Mesendoderm (in vitro differentiated cells): ENCODE data around the gene CAMTA1.

Source experiments
- DNase-seq: peaks from one replicate; pipeline ENCODE4 v3.0.0; 2013
- H2AK5ac ChIP-seq: 2 replicates; pipeline ENCODE4 v1.6.1; 2013; ENCODE audit warnings: low read length, inconsistent platforms
- H2BK120ac ChIP-seq: 2 replicates; pipeline ENCODE4 v1.6.1; 2013; ENCODE audit warnings: low read depth, mild to moderate bottlenecking, low read length, moderate library complexity, mixed read lengths
- H2BK15ac ChIP-seq: replicated peaks from 2 replicates; pipeline ENCODE4 v1.6.1; 2013; ENCODE audit warnings: low read depth, mild to moderate bottlenecking, moderate library complexity
- H2BK5ac ChIP-seq: 2 replicates; pipeline ENCODE4 v1.6.1; 2013; ENCODE audit warnings: low read length, inconsistent platforms
- H3K18ac ChIP-seq: 2 replicates; pipeline ENCODE4 v1.6.1; 2013; ENCODE audit warnings: mild to moderate bottlenecking, low read length, mixed read lengths
- H3K23ac ChIP-seq: one replicate; pipeline ENCODE4 v1.6.1; 2013; ENCODE audit warnings: low read length
- H3K27ac ChIP-seq: 2 replicates; pipeline ENCODE4 v1.5.1; 2013; ENCODE audit warnings: low read depth, mild to moderate bottlenecking, inconsistent platforms, low read length, moderate library complexity
- H3K27me3 ChIP-seq: 2 replicates; pipeline ENCODE4 v1.6.1; 2013; ENCODE audit warnings: low read length, control low read depth, mild to moderate bottlenecking, inconsistent platforms; ENCODE audit not compliant: insufficient read depth, poor library complexity
- H3K36me3 ChIP-seq: 2 replicates; pipeline ENCODE4 v1.6.1; 2013; ENCODE audit warnings: low read length, inconsistent platforms; ENCODE audit not compliant: control insufficient read depth, insufficient read depth
- H3K4ac ChIP-seq: one replicate; pipeline ENCODE4 v1.6.1; 2013; ENCODE audit warnings: low read depth, mild to moderate bottlenecking, low read length, moderate library complexity
- H3K4me1 ChIP-seq: 2 replicates; pipeline ENCODE4 v1.6.1; 2013; ENCODE audit warnings: low read depth, low read length, inconsistent platforms; ENCODE audit not compliant: control insufficient read depth
- H3K4me2 ChIP-seq: 2 replicates; pipeline ENCODE4 v1.6.1; 2013; ENCODE audit warnings: low read length
- H3K4me3 ChIP-seq: 2 replicates; pipeline ENCODE4 v1.5.1; 2013; ENCODE audit warnings: mild to moderate bottlenecking, low read length
- H3K56ac ChIP-seq: one replicate; pipeline ENCODE4 v1.6.1; 2013; ENCODE audit warnings: low read length
- H3K79me1 ChIP-seq: 2 replicates; pipeline ENCODE4 v1.6.1; 2013; ENCODE audit warnings: low read length, inconsistent platforms
- H3K79me2 ChIP-seq: 2 replicates; pipeline ENCODE4 v1.6.1; 2013; ENCODE audit warnings: mild to moderate bottlenecking, low read length; ENCODE audit not compliant: control insufficient read depth, insufficient read depth
- H3K9ac ChIP-seq: 2 replicates; pipeline ENCODE4 v1.6.1; 2013; ENCODE audit warnings: low read length, inconsistent platforms
- H4K5ac ChIP-seq: one replicate; pipeline ENCODE4 v1.6.1; 2013; ENCODE audit warnings: low read length
- H4K8ac ChIP-seq: one replicate; pipeline ENCODE4 v1.6.1; 2013; ENCODE audit warnings: low read depth, mild to moderate bottlenecking, control low read depth, low read length, moderate library complexity
- WGBS: extraction: QIAGEN DNeasy Blood & Tissue Kit; methylation state at CpG from one replicate; pipeline ENCODE4 v1.1.7; 2013; ENCODE audit warnings: low lambda C conversion rate, missing lambda C conversion rate; ENCODE audit not compliant: insufficient coverage; ENCODE audit errors: extremely low coverage; 5-methylcytosine and 5-hydroxymethylcytosine counted together

CAMTA1 gene

GRCh38 chr1:7320661-7321060, 535.4 kb downstream of the CAMTA1 start:
- H4K5ac ChIP-seq, result no peak overlapping the region
- H3K27ac ChIP-seq, result no peak overlapping the region
- H3K4me2 ChIP-seq, result no peak overlapping the region
- no peak overlapping the region for H2AK5ac ChIP-seq
- no peak overlapping the region for H2BK5ac ChIP-seq
- H3K79me1 ChIP-seq, result no peaks in the 10 kb centered on the region
- no peaks in the 10 kb centered on the region for H3K79me2 ChIP-seq
- no peak overlapping the region for H3K4me3 ChIP-seq
- H3K36me3 ChIP-seq, result no peaks in the 10 kb centered on the region
- H3K9ac ChIP-seq, result no peak overlapping the region
- no peaks in the 10 kb centered on the region for H3K4me1 ChIP-seq
- DNase-seq, result no peak
- H4K8ac ChIP-seq, result no peak overlapping the region
- no peak overlapping the region for H2BK15ac ChIP-seq
- no peaks in the 10 kb centered on the region for H3K27me3 ChIP-seq
- no peak overlapping the region for H3K56ac ChIP-seq
- H3K4ac ChIP-seq, result no peak overlapping the region
- H3K18ac ChIP-seq, result no peak overlapping the region
- no peak overlapping the region for H2BK120ac ChIP-seq
- H3K23ac ChIP-seq, result no peak overlapping the region

DNA sequence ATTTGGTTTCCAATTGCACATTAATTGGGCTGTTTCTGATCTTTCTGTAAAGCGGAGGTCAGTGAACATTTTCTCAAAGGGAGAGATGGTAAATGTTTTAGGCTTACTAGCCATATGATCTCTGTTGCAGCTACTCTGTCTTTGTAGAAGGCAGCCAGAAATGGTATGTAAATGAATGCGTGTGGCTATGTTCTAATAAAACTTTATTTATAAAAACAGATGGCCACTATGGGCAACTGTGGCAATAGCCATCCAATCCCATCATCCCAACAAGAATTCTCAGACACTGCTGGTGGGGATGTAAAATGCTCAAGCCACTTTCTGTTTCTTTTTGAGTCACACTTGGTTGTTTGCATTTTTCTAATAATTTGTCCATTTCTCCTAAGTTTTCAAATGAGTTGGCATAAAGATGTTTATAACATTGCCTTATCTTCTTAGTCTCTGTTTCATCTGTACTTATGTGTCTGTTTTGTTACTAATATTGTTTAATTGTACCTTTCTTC, 537.1 kb downstream of the CAMTA1 start:
- Histone ChIP-seq H3K56ac (no peak overlapping the region), H3K4ac (no peak overlapping the region), H4K5ac (no peak overlapping the region), H3K23ac (no peak overlapping the region), H2BK5ac (no peak overlapping the region), H3K4me3 (no peak overlapping the region), H3K36me3 (no peaks in the 10 kb centered on the region), H3K18ac (no peak overlapping the region), H3K4me2 (no peak overlapping the region), H3K79me2 (no peaks in the 10 kb centered on the region), H3K9ac (no peak overlapping the region), H3K79me1 (no peaks in the 10 kb centered on the region), H2BK120ac (no peak overlapping the region), H3K27me3 (no peaks in the 10 kb centered on the region), H2BK15ac (no peak overlapping the region), H3K4me1 (no peaks in the 10 kb centered on the region), H3K27ac (no peak overlapping the region), H4K8ac (no peak overlapping the region), H2AK5ac (no peak overlapping the region)
- DNase-seq, result no peak
- WGBS, result no CpG with 5 or more reads among the region's 2 CpGs

DNA sequence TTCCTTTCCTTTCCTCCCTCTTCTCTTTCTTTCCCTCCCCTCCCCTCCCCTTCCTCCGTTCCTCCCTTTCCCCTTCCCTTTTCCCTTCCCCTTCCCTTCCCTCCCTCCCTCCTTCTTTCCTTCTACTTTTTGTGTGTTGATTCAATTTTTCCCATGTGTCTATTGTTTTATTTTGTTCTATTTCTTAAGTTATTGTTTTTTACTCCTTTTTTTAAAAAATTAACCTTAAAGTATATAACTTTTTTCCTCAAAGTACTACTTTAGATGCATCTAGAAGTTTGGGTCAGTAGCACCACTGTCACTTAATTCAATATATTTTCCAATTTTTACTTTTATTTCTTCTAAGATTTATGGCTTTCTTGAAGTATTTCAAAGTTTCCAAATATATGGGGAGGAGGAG, 537.7 kb downstream of the CAMTA1 start:
- H3K27me3 ChIP-seq, result no peaks in the 10 kb centered on the region
- no peaks in the 10 kb centered on the region for H3K79me1 ChIP-seq
- H3K56ac ChIP-seq, result no peak overlapping the region
- no peak overlapping the region for H4K8ac ChIP-seq
- no peak overlapping the region for H3K23ac ChIP-seq
- no peak overlapping the region for H3K27ac ChIP-seq
- no CpG with 5 or more reads among the region's 1 CpG for WGBS
- no peak overlapping the region for H2AK5ac ChIP-seq
- no peak overlapping the region for H2BK5ac ChIP-seq
- H2BK15ac ChIP-seq, result no peak overlapping the region
- H3K9ac ChIP-seq, result no peak overlapping the region
- H3K36me3 ChIP-seq, result no peaks in the 10 kb centered on the region
- no peaks in the 10 kb centered on the region for H3K79me2 ChIP-seq
- no peaks in the 10 kb centered on the region for H3K4me1 ChIP-seq
- no peak for DNase-seq
- no peak overlapping the region for H3K4ac ChIP-seq
- no peak overlapping the region for H3K18ac ChIP-seq
- no peak overlapping the region for H2BK120ac ChIP-seq
- no peak overlapping the region for H3K4me3 ChIP-seq
- H3K4me2 ChIP-seq, result no peak overlapping the region
- H4K5ac ChIP-seq, result no peak overlapping the region

DNA sequence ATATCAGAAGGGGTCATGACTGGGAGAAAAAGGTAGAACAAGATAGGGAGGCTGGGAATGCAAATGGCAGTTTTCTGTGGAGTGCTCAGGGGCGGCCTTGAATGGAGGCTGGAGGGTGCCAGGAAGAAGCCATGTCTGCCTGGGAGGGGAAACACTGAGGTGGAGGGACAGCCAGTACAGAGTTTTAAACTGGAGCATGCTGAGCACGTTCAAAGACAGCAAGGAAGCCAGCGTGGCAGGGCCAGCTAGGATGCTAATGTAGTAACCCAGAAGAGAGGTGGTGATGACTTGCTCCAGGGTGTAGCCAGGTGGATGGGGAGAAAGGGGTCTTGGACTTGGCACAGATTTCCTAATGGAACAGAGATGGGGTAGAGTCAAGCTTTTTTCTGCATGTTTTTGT, 540.0 kb downstream of the CAMTA1 start:
- Histone ChIP-seq H3K4ac (no peak overlapping the region), H3K36me3 (no peaks in the 10 kb centered on the region), H3K56ac (no peak overlapping the region), H3K79me1 (no peaks in the 10 kb centered on the region), H2BK120ac (no peak overlapping the region), H3K23ac (no peak overlapping the region), H3K27me3 (no peaks in the 10 kb centered on the region), H4K8ac (no peak overlapping the region), H3K18ac (no peak overlapping the region), H3K4me3 (no peak overlapping the region), H3K4me2 (no peak overlapping the region), H3K9ac (no peak overlapping the region), H3K4me1 (no peaks in the 10 kb centered on the region), H2BK15ac (no peak overlapping the region), H4K5ac (no peak overlapping the region), H3K79me2 (no peaks in the 10 kb centered on the region), H2AK5ac (no peak overlapping the region), H2BK5ac (no peak overlapping the region), H3K27ac (no peak overlapping the region)
- DNase-seq, result no peak
- no CpG with 5 or more reads among the region's 3 CpGs for WGBS

DNA sequence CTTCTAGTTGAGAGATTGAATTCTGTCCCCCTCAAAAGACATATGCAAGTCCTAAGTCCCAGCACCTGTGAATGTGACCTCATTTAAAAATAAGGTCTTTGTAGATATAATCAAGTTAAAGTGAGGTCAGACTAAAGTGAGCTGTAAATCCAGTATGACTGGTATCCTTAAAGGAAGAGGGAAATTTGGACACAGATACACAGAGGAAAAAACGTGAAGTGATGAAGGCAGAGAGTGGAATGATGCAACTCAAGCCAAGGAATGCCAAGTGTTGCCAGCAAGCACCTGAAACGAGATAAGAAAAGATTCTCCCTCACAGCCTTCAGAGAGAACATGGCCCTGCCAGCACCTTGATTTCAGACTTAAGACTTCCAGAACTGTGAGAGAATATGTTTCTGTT, 541.1 kb downstream of the CAMTA1 start:
- WGBS, result no CpG with 5 or more reads among the region's 2 CpGs
- Histone ChIP-seq H3K36me3 (no peaks in the 10 kb centered on the region), H4K8ac (no peak overlapping the region), H3K4me1 (no peaks in the 10 kb centered on the region), H3K4ac (no peak overlapping the region), H3K27ac (no peak overlapping the region), H3K56ac (no peak overlapping the region), H2BK120ac (no peak overlapping the region), H3K23ac (no peak overlapping the region), H3K27me3 (no peaks in the 10 kb centered on the region), H2AK5ac (no peak overlapping the region), H4K5ac (no peak overlapping the region), H3K4me2 (no peak overlapping the region), H3K79me1 (no peaks in the 10 kb centered on the region), H2BK5ac (no peak overlapping the region), H2BK15ac (no peak overlapping the region), H3K79me2 (no peaks in the 10 kb centered on the region), H3K4me3 (no peak overlapping the region), H3K18ac (no peak overlapping the region), H3K9ac (no peak overlapping the region)
- DNase-seq, result no peak

GRCh38 chr1:7327849-7328248, 542.6 kb downstream of the CAMTA1 start:
- Histone ChIP-seq H3K4ac (no peak overlapping the region), H4K8ac (no peak overlapping the region), H3K56ac (no peak overlapping the region), H3K4me3 (no peak overlapping the region), H3K9ac (no peak overlapping the region), H3K79me1 (no peaks in the 10 kb centered on the region), H2BK120ac (no peak overlapping the region), H4K5ac (no peak overlapping the region), H3K79me2 (no peaks in the 10 kb centered on the region), H3K36me3 (no peaks in the 10 kb centered on the region), H2BK15ac (no peak overlapping the region), H3K18ac (no peak overlapping the region), H3K27me3 (no peaks in the 10 kb centered on the region), H2BK5ac (no peak overlapping the region), H3K4me2 (no peak overlapping the region), H2AK5ac (no peak overlapping the region), H3K27ac (no peak overlapping the region), H3K4me1 (no peaks in the 10 kb centered on the region), H3K23ac (no peak overlapping the region)
- no CpG with 5 or more reads among the region's 3 CpGs for WGBS
- DNase-seq, result no peak
